Fibroblast of pulmonary artery (primary cell): ENCODE data around the gene SLC2A1.

Source experiments
- DNase-seq: peaks from one replicate; pipeline ENCODE4 v3.0.0-alpha.2; 2010; ENCODE audit warnings: low read depth
- H3K4me3 ChIP-seq: replicated peaks from 2 replicates; pipeline ENCODE4 v1.5.1; 2011; ENCODE audit warnings: low read depth, mild to moderate bottlenecking, control low read depth, low read length, moderate library complexity
- CTCF ChIP-seq: IDR thresholded peaks from 2 replicates; pipeline ENCODE4 v1.5.1; 2011; ENCODE audit warnings: mild to moderate bottlenecking, control low read depth, low read length, inconsistent platforms; ENCODE audit errors: missing control alignments

The SLC2A1 gene

GRCh38 chr1:42990757-42991346, 32.2 kb upstream of the SLC2A1 start:
- no peak for DNase-seq
- no peak overlapping the region for H3K4me3 ChIP-seq
- no peak for TF ChIP-seq CTCF

DNA sequence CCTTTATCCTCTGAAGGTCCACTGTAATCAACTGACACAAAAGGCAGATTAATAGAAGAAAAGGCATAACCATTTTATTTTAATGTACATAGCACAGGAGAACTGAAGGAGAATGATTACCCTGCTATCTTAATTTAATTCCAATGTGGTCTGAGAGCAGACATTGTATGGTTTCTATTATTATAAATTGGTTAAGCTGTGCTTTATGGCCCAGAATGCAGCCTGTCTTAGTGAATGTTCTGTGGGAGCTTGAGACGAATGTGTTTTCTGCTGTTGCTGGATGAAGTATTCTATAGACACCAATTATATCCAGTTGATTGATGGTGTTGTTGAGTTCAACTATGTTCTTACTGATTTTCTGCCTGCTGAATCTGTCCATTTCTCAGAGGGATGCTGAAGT, 25.0 kb upstream of the SLC2A1 start:
- DNase-seq: no peak
- no peak for TF ChIP-seq CTCF
- no peak overlapping the region for H3K4me3 ChIP-seq

DNA sequence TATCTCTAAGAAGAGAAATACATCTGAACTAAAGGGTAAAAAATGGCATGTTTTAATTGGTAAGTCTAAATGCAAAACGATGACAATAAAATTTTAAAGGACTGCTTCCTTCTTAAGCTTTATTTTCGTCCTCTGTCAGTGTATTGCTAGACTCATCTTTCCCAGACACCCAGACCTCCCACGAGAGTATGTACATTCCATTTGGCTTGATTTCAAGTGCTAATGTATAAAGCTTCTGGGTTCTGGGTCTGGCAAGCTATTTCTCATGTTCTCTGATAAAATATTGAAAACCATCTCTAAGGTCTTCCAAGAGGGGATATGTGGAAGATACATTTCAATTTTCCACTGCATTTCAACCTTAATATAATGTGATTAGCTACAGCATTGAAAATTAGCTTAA, 24.6 kb upstream of the SLC2A1 start:
- no peak for TF ChIP-seq CTCF
- H3K4me3 ChIP-seq: no peak overlapping the region
- DNase-seq: no peak

DNA sequence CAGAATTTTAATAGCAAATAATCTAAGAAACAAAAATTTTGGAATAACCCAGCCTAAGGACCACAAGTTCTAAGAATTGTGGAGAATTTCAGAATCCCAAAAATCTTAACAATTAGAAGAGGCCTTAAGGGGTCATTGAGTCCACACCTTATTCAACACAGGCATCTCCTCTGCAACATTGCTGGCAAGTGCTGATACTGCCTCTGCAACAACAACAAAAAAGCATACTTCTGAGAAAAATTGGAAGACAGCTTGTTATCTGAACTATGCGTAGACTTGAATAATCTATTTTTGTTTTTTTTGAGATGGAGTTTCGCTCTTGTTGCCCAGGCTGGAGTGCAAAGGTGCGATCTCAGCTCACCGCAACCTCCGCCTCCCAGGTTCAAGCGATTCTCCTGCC, 24.0 kb upstream of the SLC2A1 start:
- DNase-seq: no peak
- TF ChIP-seq CTCF: no peak

DNA sequence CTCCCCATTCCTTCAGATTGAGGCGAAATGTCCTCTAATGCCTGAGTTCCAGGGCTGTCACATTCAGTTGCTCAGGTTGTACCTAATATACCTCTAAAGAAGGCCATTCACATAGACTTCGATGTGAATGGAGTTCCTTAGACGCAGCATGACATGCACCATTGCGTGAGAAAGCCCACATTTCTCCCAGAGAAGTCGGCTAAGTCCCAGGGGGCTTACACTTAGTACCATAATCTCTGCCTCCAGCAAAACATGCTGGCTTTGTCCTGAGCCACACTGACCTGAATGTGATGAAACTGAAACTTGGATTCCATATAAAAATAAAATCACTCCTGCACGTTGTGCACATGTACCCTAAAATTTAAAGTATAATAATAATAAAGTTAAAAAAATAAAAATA, 23.2 kb upstream of the SLC2A1 start:
- TF ChIP-seq CTCF: no peak
- H3K4me3 ChIP-seq: no peak overlapping the region
- DNase-seq: no peak

More for the DNA sequence above, 24.0 kb upstream of the SLC2A1 start:
- H3K4me3 ChIP-seq: no peak overlapping the region

DNA sequence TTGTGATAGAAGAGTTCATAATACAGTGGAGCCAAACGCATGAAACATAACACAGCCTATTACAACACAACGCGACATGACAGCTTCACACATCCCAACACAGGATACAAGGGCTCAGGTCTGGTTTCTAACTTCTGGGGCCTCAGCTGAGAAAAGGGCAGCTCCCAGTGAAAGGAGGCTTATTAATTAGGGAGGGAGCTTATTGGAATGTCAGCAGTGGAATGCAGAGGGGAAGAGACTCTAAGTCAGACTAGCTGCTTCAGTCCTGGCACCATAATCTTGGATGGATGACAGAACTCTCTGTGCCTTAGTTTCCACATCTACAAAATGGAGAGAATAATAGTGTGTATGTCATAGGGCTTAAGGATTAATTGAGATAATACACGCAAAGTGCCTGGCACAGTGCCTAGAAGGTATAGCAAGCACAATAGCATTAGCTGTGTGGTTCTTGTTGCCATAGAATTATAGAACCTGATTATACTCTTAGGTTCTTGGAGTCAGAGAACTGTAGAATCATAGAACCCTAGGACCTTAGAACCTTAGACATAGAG, 22.7 kb upstream of the SLC2A1 start:
- no peak overlapping the region for H3K4me3 ChIP-seq
- DNase-seq: no peak
- no peak for TF ChIP-seq CTCF
